Natural killer cell (primary cell): ENCODE data around the gene CERS3. TPM values are rescaled to one million over a fixed set of nuclear protein-coding genes. Genes with fewer than 3 reads are reported as not detected.

Experiments used
- ATAC-seq, 3 donors: fragments of 150-1000 bp in 2 of 3; fragments of 200-7000 bp in 1 of 3; cut with Tn5 transposase; 1 replicate in 1 of 3; 2 replicates in 2 of 3; pipeline ENCODE4 v1.10.0; 2021; ENCODE audit warnings: mild to moderate bottlenecking in 2 of 3, moderate library complexity in 2 of 3
- DNase-seq, 2 donors: peaks; one replicate each; pipeline versions ENCODE4 v3.0.0 to v3.0.0-alpha.2; 2013 to 2021; ENCODE audit warnings: mixed read lengths in 1 of 2
- H3K27ac ChIP-seq: one replicate; pipeline ENCODE4 v1.5.1; 2013; ENCODE audit warnings: mild to moderate bottlenecking, low read length
- H3K27me3 ChIP-seq: one replicate; pipeline ENCODE4 v1.6.1; 2013; ENCODE audit warnings: low read length; ENCODE audit not compliant: control insufficient read depth, insufficient read depth
- H3K36me3 ChIP-seq: one replicate; pipeline ENCODE4 v1.6.1; 2013; ENCODE audit warnings: low read length; ENCODE audit not compliant: control insufficient read depth, insufficient read depth
- H3K4me1 ChIP-seq: one replicate; pipeline ENCODE4 v1.6.1; 2013; ENCODE audit warnings: low read length; ENCODE audit not compliant: control insufficient read depth, insufficient read depth
- H3K4me3 ChIP-seq: one replicate; pipeline ENCODE4 v1.5.1; 2013; ENCODE audit warnings: low read length
- H3K9me3 ChIP-seq: one replicate; pipeline ENCODE4 v1.6.1; 2013; ENCODE audit warnings: low read length; ENCODE audit not compliant: control insufficient read depth, insufficient read depth
- H3K27ac Mint-ChIP-seq, 2 donors: one replicate each; pipeline ENCODE4 v1.8.0; 2022; ENCODE audit warnings: mild to moderate bottlenecking in 2 of 2, mixed read lengths in 2 of 2, moderate library complexity in 1 of 2
- H3K27me3 Mint-ChIP-seq, 2 donors: one replicate each; pipeline ENCODE4 v1.8.0; 2022; ENCODE audit warnings: low read depth in 2 of 2, mixed read lengths in 2 of 2
- H3K36me3 Mint-ChIP-seq: one replicate; pipeline ENCODE4 v1.8.0; 2022; ENCODE audit warnings: mixed read lengths
- H3K4me1 Mint-ChIP-seq, 2 donors: one replicate each; pipeline ENCODE4 v1.8.0; 2022; ENCODE audit warnings: mixed read lengths in 2 of 2
- H3K4me3 Mint-ChIP-seq: one replicate; pipeline ENCODE4 v1.8.0; 2022; ENCODE audit warnings: mild to moderate bottlenecking, moderate library complexity, mixed read lengths
- H3K9me3 Mint-ChIP-seq, 2 donors: one replicate each; pipeline ENCODE4 v1.8.0; 2022; ENCODE audit warnings: mixed read lengths in 2 of 2
- WGBS: methylation state at CpG from one replicate; pipeline ENCODE4 v1.1.7; 2013; ENCODE audit warnings: missing lambda C conversion rate; ENCODE audit not compliant: insufficient coverage; 5-methylcytosine and 5-hydroxymethylcytosine counted together
- intact Hi-C: fragments of 100-400 bp; cut with micrococcal nuclease; formaldehyde crosslinking; loops from one replicate; pipeline ENCODE4 v1.14.2; 2022
- total RNA-seq, 4 donors: library from RNA; stranded (reverse); fragments of 120-200 nt in 1 of 4; gene quantifications; one replicate each; pipeline versions ENCODE4 v1.2.3 to v1.2.4, GENCODE V29; 2013 to 2022
- TF ChIP-seq, protein P1 (sequence below): fragments of 200-600 bp; IDR thresholded peaks from one replicate; pipeline ENCODE4 v1.8.0; 2022; ENCODE audit warnings: antibody characterized with exemption

The CERS3 gene
- total RNA-seq, 3 donors from 2014 or later (not counting 1 experiment from before 2014, with no cell fraction given): 0.40 to 0.90 (median 0.48) TPM

DNA sequence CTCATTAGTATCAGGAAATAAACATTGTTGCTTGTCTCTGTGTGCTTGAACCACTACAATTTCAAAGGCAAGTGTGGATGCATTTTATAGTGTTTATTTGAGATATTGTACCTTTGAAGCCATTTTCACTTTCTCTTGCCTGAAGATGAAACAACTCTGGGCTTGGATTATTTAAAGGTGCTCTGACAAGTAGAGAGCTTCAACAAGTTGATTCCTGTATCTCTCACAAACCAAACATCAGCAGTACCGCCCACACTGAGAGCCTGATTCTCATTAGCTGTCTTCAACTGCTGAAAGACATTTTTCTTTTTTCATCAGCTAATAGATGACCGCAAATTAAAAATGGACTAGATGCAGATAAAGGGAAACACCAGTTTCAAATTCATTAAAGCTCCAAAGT, 806 bp upstream of the CERS3 start:
- Histone ChIP-seq H3K4me1 (no peaks in the 10 kb centered on the region), H3K4me3 (no peak overlapping the region), H3K36me3 (no peaks in the 10 kb centered on the region), H3K27ac (no peak overlapping the region), H3K27me3 (no peaks in the 10 kb centered on the region), H3K9me3 (no peaks in the 10 kb centered on the region)
- ATAC-seq (no peak), DNase-seq (no peak)
- no peak overlapping the region for H3K27ac Mint-ChIP-seq
- H3K4me1 Mint-ChIP-seq: no peaks in the 10 kb centered on the region
- no peaks in the 10 kb centered on the region for H3K36me3 Mint-ChIP-seq
- peaks cover 20 to 27% of the 10 kb centered on the region in 2 donors for H3K27me3 Mint-ChIP-seq
- H3K9me3 Mint-ChIP-seq: no peaks in the 10 kb centered on the region
- intact Hi-C loops: no loop called here
- H3K4me3 Mint-ChIP-seq: no peak overlapping the region
- TF ChIP-seq, protein P1, sequence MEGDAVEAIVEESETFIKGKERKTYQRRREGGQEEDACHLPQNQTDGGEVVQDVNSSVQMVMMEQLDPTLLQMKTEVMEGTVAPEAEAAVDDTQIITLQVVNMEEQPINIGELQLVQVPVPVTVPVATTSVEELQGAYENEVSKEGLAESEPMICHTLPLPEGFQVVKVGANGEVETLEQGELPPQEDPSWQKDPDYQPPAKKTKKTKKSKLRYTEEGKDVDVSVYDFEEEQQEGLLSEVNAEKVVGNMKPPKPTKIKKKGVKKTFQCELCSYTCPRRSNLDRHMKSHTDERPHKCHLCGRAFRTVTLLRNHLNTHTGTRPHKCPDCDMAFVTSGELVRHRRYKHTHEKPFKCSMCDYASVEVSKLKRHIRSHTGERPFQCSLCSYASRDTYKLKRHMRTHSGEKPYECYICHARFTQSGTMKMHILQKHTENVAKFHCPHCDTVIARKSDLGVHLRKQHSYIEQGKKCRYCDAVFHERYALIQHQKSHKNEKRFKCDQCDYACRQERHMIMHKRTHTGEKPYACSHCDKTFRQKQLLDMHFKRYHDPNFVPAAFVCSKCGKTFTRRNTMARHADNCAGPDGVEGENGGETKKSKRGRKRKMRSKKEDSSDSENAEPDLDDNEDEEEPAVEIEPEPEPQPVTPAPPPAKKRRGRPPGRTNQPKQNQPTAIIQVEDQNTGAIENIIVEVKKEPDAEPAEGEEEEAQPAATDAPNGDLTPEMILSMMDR: no peak
- 100% methylated on average over 1 of the region's 2 CpGs for WGBS

DNA sequence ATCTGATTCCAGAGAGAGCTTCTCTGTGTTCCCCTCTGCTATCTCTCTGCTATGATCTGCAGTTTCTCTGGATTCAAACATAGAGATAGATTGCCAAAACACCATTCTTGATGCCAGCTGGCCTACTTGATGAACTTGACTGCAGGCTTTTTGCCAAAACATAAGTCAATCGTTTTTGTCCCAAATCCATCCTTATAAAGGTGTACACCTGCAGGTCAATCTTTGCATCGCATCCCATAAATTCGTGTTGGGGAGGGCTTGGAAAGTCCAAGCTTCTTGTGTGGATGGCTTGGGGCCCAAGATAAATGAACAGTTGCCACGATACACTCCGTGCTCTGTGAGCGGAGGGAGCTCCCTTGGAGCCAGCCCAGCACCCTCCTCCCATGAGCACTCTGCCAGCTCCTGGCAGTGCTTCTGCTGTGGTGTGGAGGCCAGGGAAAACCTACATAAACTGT, 2.7 kb downstream of the CERS3 start:
- H3K27ac Mint-ChIP-seq: no peak overlapping the region

GRCh38 chr15:100525436-100525835, 3.3 kb downstream of the CERS3 start:
- H3K9me3 Mint-ChIP-seq: no peaks in the 10 kb centered on the region
- no peak overlapping the region for H3K4me3 ChIP-seq
- H3K4me3 Mint-ChIP-seq: no peak overlapping the region
- H3K27me3 Mint-ChIP-seq: peaks cover 9% of the 10 kb centered on the region in 2 donors
- H3K9me3 ChIP-seq: no peaks in the 10 kb centered on the region
- ATAC-seq (no peak), DNase-seq (no peak)
- no peaks in the 10 kb centered on the region for H3K36me3 ChIP-seq
- WGBS: 100% methylated on average over 1 of the region's 1 CpG
- TF ChIP-seq, protein P1: no peak
- no peaks in the 10 kb centered on the region for H3K36me3 Mint-ChIP-seq
- peaks cover 7% of the 10 kb centered on the region for H3K4me1 ChIP-seq
- no peak overlapping the region for H3K27ac Mint-ChIP-seq
- intact Hi-C loops: no loop called here
- H3K27ac ChIP-seq: no peak overlapping the region
- no peaks in the 10 kb centered on the region for H3K27me3 ChIP-seq
- peaks cover 9 to 10% of the 10 kb centered on the region in 2 donors for H3K4me1 Mint-ChIP-seq

More for the DNA sequence above, 2.7 kb downstream of the CERS3 start:
- Histone ChIP-seq H3K9me3 (no peaks in the 10 kb centered on the region), H3K36me3 (no peaks in the 10 kb centered on the region), H3K27me3 (no peaks in the 10 kb centered on the region), H3K4me3 (no peak overlapping the region), H3K27ac (no peak overlapping the region), H3K4me1 (peaks cover 3% of the 10 kb centered on the region)
- peaks cover 11% of the 10 kb centered on the region in 2 donors for H3K27me3 Mint-ChIP-seq
- intact Hi-C loops: no loop called here
- no peaks in the 10 kb centered on the region for H3K36me3 Mint-ChIP-seq
- ATAC-seq (no peak), DNase-seq (no peak)
- TF ChIP-seq, protein P1: no peak
- H3K4me1 Mint-ChIP-seq: peaks cover 3% of the 10 kb centered on the region in 2 donors
- no peak overlapping the region for H3K4me3 Mint-ChIP-seq
- no peaks in the 10 kb centered on the region for H3K9me3 Mint-ChIP-seq
- WGBS: 68% methylated on average over 5 of the region's 6 CpGs

- no peak for ATAC-seq
- Mint-ChIP-seq H3K4me3 (no peak overlapping the region), H3K9me3 (no peaks in the 10 kb centered on the region), H3K36me3 (no peaks in the 10 kb centered on the region), H3K4me1 (peaks cover 12 to 17% of the 10 kb centered on the region in 2 donors), H3K27ac (no peak overlapping the region), H3K27me3 (peaks cover 3 to 9% of the 10 kb centered on the region in 2 donors)
- DNase-seq: no peak
- TF ChIP-seq, protein P1: no peak
- H3K4me1 ChIP-seq: peaks cover 15% of the 10 kb centered on the region
- intact Hi-C loops: no loop called here
- no peak overlapping the region for H3K27ac ChIP-seq
- no peaks in the 10 kb centered on the region for H3K27me3 ChIP-seq
- H3K36me3 ChIP-seq: no peaks in the 10 kb centered on the region
- no peak overlapping the region for H3K4me3 ChIP-seq
- 75% methylated on average over 2 of the region's 2 CpGs for WGBS
- no peaks in the 10 kb centered on the region for H3K9me3 ChIP-seq
Observed at GRCh38 chr15:100524326-100524725, 4.4 kb downstream of the CERS3 start.
